GM12874 (cell line): ENCODE data around the gene TBC1D9B.

ENCODE experiments used
- CTCF ChIP-seq: IDR thresholded peaks from 2 replicates; pipeline ENCODE4 v1.5.1; 2011; ENCODE audit warnings: low read depth, mild to moderate bottlenecking, control low read depth, low read length, moderate library complexity; ENCODE audit not compliant: insufficient read depth

Gene TBC1D9B

DNA sequence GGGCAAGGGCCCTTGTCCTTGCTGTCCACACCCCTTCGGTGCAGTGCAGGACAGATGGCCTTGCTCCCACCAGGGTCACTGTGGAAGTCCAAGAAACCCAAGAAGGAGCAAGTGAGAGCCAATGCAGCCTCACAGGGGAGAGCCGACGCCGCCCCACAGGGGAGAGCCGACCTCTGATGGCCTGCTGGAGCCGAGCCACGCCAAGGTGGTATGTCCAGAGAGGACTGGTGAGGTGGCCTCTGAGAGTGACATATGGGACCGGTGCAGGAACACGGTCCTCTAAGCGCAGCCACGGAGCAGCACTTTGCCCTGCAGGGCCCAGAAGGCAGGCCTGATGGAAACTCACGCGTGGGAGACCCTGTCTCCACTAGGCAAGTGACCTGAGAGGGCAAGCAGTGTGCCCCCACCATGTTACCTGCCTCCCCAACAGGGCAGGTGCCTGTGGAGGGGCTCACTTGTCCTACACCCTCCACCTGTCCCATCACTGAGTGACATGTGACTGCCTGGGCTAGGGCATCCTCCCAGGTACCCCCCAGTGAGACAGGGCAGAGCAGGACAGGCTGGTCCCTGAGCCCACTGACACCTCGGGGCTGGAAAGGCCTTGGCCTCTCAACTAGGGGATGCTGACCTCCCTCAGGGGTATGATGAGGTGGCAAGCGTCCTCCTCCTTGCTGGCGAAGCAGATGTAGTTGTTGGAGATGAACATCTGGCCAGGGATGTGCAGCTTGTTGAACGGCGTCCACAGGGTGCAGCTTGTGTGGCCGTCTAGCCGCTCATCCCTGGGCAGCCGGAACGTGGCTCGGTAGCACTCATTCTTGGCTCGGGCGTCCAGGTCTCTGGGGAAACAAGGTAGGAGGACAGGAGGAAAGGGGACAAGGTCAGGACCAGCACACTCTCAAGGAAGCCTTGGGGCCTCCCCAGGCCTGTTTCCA, 16.7 kb downstream of the TBC1D9B start:
- no peak for TF ChIP-seq CTCF

DNA sequence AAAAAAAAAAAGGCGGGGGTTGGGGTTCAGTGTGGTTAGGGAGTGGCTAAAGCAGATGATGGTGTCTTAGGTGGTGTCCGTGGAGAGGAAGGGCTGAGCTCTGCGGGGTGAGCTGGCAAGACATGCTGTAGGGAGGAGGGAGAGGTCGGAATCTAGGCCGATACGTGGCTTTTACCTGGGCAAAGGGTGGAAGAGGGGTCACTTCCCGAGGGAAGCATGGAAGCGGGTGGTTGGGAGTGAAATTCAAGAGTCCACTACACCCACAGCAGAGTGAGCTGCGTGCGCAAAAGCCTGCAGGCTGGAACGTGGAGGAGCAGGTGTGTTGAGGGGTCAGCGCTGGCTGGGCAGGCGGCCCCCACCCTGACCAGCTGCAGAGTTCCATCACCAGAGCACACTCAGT, 17.8 kb downstream of the TBC1D9B start:
- TF ChIP-seq CTCF = no peak

- TF ChIP-seq CTCF = no peak
These were observed 19.9 kb downstream of the TBC1D9B start for GRCh38 chr5:179887802-179888201.

DNA sequence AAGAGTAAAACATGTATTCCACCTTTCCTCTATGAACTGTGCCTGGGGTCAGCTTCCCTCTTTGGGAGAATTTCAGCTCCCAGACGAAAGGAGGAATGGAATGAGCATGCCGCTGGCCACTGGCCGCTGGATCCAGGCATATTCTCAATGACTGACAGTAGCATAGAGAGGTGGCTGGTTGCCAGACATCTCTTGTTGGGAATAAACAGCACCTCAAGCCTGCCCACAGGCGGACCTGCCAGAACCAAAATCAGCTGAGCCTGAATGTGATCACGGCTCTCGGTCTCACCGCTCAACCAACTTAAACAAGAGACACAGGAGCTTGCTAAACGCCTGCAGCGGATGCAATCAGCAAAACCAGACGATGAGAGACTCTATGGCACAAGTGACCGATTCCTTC, 20.6 kb downstream of the TBC1D9B start:
- TF ChIP-seq CTCF = no peak

- no peak for TF ChIP-seq CTCF
These were observed 21.3 kb downstream of the TBC1D9B start for GRCh38 chr5:179886190-179886911.

DNA sequence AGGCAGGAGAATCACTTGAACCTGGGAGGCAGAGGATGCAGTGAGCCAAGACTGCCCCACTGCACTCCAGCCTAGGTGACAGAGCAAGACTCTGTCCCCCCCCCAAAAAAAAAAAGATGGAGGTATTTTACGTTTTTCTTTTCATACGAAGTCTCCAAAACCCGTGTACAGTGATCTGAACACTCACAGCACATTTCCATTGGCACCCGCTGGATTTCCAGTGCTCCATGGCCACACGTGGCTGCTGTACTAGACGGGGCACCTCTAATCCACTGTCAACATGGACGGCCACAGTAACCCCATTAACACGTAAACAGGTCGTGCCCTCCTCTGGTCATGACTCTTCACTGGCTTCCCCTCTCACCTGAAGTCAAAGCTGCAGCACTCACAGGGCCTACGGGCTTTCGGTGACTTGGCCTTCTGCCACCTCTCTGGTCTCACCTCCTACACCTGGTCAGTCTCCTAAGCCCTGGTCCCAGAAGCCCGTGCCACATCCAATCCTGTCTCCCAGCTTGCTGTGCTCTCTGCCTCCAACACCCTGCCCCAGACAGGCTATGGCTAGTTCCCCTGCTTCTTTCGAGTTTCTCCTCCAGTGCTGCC, 22.1 kb downstream of the TBC1D9B start:
- no peak for TF ChIP-seq CTCF

DNA sequence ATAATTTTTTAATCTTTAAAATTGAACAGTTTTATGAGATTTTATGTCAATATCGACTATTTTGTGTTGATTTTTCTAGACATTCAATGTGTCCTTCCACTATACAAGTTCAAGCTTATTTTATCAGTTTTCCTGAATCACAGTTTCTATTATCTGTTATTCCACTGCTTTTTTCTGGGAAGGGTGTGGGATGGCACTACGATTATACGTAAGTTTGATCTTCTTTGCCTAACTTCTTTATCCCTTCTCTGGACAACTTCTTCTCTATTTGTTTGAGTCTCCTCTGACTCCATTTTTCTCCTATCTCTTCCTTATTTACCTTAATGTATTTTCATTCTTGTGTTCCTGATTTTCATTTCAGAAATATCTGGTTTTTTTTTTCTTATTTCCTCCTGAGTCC, 24.5 kb downstream of the TBC1D9B start:
- TF ChIP-seq CTCF = no peak
